ENCODE data around the gene XRCC4.

XRCC4 gene

GRCh38 chr5:83071286-83072051 lies 5.9 kb upstream of the XRCC4 start:
- DNase-seq (ENCODE audit: low read depth): peak; percentile 11

DNA sequence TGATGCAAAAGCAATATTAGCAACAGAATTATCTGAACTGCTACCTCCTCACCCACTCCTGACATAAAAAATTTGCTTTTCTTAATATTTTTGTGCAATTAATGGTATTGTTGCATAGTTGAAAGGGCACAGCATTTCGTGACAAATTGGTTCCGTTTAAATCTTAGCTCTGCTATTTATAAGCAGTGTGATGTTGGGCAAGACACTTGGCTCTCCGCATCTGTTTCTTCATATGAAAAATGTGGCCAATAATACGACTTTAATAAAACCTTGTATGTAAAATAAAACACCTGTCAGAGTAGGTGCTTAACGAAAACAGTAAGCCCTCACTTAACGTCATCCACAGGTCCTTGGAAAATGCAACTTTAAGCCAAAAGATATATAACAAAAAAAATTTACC lies 4.4 kb upstream of the XRCC4 start:
- no peak for DNase-seq (ENCODE audit: low read depth)

- peak; percentile 59 for DNase-seq (ENCODE audit: low read depth)
Measured at GRCh38 chr5:83077662-83078261, 415 bp downstream of the XRCC4 start.

GRCh38 chr5:83082750-83083149 lies 5.4 kb downstream of the XRCC4 start:
- DNase-seq (ENCODE audit: low read depth): no peak

- no peak for DNase-seq (ENCODE audit: low read depth)
Measured at GRCh38 chr5:83084336-83084735, 7.0 kb downstream of the XRCC4 start.

- DNase-seq (ENCODE audit: low read depth): no peak
Measured at GRCh38 chr5:83085106-83085505, 7.8 kb downstream of the XRCC4 start.

GRCh38 chr5:83090169-83090568 lies 12.8 kb downstream of the XRCC4 start:
- no peak for DNase-seq (ENCODE audit: low read depth)

DNA sequence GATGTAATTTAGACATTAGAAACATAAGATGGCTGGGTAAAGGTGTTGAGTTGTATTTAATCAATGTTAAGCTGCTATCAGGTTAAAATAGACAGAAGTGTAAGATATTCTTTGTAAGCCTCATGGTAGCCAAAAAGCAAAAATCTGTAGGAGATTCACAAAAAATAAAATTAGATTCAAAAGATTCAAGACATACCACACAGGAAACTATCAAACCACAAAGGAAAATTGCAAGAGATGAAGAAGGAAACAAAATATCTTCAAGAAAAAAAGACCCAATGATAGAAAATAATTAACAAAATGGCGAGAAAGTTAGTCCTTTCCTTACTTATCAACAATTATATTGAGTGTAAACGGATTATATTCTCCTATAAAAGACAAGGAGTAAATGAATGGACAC lies 15.3 kb downstream of the XRCC4 start:
- DNase-seq (ENCODE audit: low read depth): no peak

GRCh38 chr5:83093692-83094091 lies 16.3 kb downstream of the XRCC4 start:
- no peak for DNase-seq (ENCODE audit: low read depth)

GRCh38 chr5:83095163-83095956 lies 18.0 kb downstream of the XRCC4 start:
- no peak for DNase-seq (ENCODE audit: low read depth)

GRCh38 chr5:83095957-83096539 lies 18.7 kb downstream of the XRCC4 start:
- DNase-seq (ENCODE audit: low read depth): peak; percentile 94

DNA sequence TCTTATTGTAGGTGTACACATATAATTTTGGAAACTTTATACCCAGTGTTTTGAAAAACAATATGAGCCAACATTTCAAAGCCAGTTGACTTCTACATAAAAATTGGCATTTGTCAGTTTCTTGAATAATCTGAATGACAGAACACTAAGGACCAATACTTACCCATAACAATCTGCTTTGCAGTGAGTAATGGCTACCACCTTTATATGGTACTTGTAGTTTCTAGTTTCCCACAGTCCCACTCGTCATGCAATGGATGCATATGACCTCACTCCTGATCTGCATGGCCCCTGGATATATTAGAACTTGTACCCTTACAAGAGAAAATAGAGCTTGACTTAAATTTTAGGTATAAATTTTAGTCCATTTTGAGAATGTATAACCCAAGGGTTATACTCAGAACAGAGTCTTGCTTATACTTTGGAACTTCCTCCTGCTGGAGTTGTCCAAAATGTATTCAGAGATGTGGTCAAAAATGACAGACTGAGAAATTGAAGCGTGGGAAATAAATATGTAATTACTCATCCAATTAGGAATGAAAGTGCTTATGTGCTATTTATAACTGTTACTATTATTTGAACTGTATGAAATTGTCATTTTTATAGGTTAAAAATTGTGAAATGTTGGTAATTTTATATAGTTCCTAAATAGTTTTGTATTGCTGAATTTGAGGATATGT lies 19.5 kb downstream of the XRCC4 start:
- DNase-seq (ENCODE audit: low read depth): peak; percentile 81

DNA sequence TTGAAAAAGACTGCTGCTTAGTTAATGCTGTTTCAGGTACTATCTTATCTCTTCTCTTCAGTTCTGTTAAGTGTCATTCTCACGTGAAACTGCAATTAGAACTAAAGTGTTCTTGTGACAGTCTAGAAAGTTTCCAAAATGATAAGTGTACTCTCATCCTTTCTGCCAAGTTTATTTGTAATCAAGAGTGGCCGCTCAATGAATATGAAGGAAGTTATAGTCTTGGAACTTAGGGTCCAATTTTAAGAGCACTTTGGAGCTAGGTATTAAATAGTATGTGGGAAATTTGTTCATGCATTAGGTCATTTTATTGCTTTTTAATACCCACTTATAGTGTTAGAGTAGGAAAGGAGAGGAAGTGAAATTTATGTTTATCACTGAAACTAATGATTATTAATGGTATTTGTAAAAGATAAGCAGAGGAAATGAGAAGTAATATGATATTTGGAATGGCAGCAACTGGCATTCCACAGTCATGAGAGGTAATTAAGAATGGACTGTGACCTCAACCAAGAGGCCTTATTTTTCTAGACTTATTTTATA lies 20.4 kb downstream of the XRCC4 start:
- peak; percentile 71 for DNase-seq (ENCODE audit: low read depth)

GRCh38 chr5:83099001-83099400 lies 21.7 kb downstream of the XRCC4 start:
- no peak for DNase-seq (ENCODE audit: low read depth)

DNA sequence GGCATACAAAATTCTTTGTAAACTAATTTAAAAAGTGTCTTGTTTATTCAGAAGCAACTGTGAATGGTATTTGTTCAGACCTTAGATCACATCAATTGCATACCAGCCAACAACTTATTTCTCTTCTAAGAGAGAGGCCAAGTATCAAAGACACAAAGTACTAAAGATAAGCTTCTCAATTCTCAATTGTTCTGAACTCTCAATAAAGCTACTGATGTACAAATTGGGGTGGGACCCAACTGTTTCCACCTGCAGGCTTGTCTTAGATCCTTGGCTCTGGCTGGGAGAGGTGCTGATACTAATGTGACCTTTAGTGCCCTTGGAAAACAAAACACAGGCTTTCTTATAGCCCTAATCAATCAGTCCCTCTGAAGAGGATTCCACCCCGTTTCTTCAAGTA lies 22.1 kb downstream of the XRCC4 start:
- no peak for DNase-seq (ENCODE audit: low read depth)

GRCh38 chr5:83101514-83101913 lies 24.2 kb downstream of the XRCC4 start:
- no peak for DNase-seq (ENCODE audit: low read depth)

DNA sequence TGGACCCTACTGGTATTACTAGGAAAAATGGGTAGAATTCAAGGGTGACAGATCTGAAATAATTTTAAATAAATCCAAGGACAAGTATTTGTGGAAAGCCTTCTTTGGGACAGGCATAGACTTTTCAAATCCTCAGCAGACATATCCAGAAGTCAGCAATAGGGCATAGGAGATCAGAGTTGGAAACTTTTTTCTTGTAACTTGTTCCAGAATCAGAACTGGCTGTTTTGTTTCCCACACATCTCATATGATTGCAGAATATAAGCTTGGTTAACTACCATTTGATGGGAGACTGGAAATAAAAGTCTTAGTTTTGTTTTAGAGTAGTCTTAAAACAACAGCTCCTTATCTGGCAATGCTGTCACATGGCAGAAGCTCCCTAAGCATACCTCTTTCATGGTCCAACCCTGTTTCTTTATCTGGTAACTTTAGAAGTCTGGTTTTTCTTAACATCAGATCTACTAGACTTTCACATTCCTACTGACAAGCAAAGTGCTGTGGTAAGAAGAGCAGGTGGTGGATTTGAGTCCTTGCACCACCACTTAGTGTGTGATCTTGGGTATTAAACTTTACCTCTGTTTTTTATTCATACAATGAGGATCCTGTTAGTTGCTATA lies 25.1 kb downstream of the XRCC4 start:
- no peak for DNase-seq (ENCODE audit: low read depth)

DNA sequence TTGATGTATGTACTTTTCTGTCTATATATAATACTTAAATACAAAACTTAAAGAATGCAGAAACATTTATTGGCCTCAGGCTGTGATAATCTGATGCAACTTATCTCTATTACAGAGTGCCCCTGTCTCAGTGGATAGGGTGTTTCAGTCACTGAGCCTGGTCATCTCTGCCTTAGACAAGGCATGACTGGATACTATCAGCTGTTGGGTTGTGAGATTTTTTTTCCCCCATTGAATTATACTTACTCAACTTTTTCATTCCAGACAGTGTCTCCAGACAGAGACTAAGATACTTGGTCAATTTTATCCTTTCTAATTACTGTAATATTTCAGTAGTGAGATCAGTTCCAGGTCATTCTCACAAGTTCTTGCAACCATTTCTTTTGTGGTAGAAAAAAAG lies 26.7 kb downstream of the XRCC4 start:
- DNase-seq (ENCODE audit: low read depth): peak; percentile 53

DNA sequence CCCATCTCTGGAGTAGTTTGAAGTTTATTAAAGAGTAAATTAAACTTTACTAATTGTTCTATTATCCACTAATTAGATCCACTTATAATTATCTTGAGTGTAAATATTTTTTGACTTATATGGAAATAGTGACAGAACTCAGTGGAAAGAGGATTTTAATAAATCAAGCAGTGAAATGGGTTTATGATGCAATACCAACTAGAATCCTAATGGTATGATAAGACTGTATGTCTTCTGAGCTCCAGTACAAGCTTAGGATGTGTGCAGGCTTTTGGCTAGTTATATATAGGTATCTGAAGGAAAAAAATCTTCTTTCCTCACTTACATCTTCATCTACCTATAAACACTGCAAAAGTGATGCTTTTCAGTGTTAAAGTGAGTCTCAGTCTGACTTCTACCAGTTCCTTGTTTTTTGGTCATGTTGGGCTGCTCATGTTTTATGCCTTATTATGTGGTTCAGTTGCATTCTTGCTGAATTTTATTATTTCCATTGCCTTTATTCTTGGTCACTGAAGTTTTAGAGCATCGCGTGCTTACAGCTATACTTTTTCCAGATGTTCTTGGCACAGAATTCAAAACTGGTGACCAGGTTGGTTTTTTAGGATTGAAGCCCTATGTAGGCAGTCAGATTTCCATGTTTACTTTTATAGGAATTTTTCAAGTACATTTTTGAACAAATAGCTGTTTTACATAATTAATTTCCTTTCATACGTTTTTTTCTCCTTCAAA lies 30.5 kb downstream of the XRCC4 start:
- DNase-seq (ENCODE audit: low read depth): no peak

DNA sequence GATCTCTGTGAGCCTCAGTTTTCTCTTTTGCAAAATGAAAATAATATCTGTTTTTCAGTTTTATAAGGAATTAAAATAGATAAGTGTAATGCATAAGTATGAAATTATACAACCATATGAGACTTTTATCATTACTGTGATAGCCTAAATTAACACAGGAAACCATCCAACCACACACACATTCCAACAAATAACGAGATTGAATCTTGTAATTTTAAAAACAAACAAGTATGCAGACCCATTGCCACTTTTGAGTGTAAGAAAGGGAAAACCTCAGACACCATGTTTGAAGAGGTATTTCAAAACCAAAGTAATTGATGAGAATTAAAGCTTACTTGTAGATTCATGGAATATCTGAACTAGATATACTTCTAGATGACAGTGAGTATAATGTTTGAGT lies 32.0 kb downstream of the XRCC4 start:
- no peak for DNase-seq (ENCODE audit: low read depth)

DNA sequence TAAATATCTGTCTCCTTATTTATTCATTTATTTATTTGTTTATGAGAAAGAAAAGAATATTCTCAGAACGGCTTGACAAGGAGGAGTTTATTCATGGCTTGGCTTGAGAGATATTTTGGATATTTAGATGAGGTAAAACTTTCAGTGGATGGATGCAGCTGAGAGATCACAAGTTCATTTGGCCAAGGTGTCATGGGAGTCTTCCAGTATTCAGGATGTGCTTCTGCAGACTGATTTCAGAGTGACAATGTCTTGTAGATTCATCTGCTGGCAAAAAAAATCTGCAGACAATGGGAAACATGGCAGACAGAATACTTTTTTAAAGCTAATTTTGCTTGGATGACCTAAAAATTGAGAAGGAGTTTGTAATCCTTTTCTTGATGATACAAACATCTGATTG lies 38.5 kb downstream of the XRCC4 start:
- no peak for DNase-seq (ENCODE audit: low read depth)
